Endothelial cell (in vitro differentiated cells): Measurements from ENCODE around the gene GFAP. TPM values are rescaled to one million over a fixed set of nuclear protein-coding genes. Genes with fewer than 3 reads are reported as not detected.
A peak's percentile ranks its signal among the peaks of the same experiment; 100 is the strongest.

Source experiments
- DNase-seq: peaks from one replicate; pipeline ENCODE4 v3.0.0; 2021; ENCODE audit warnings: low spot score
- H3K27ac Mint-ChIP-seq: one replicate; pipeline ENCODE4 v1.8.0; 2021; ENCODE audit warnings: mixed read lengths, inconsistent platforms; ENCODE audit not compliant: unreplicated experiment
- H3K27me3 Mint-ChIP-seq: one replicate; pipeline ENCODE4 v1.8.0; 2021; ENCODE audit warnings: mild to moderate bottlenecking, moderate library complexity, mixed read lengths, inconsistent platforms; ENCODE audit not compliant: unreplicated experiment
- H3K36me3 Mint-ChIP-seq: one replicate; pipeline ENCODE4 v1.8.0; 2021; ENCODE audit warnings: mild to moderate bottlenecking, low read depth, mixed read lengths, inconsistent platforms; ENCODE audit not compliant: unreplicated experiment
- H3K4me1 Mint-ChIP-seq: one replicate; pipeline ENCODE4 v1.8.0; 2021; ENCODE audit warnings: mild to moderate bottlenecking, mixed read lengths, inconsistent platforms; ENCODE audit not compliant: unreplicated experiment
- H3K4me3 Mint-ChIP-seq: one replicate; pipeline ENCODE4 v1.8.0; 2021; ENCODE audit warnings: mild to moderate bottlenecking, mixed read lengths, inconsistent platforms; ENCODE audit not compliant: unreplicated experiment
- H3K9me3 Mint-ChIP-seq: one replicate; pipeline ENCODE4 v1.8.0; 2021; ENCODE audit warnings: mixed read lengths, inconsistent platforms; ENCODE audit not compliant: unreplicated experiment
- CTCF ChIP-seq: fragments of 200-600 bp; sonication (generic); IDR thresholded peaks from one replicate; pipeline ENCODE4 v1.5.0; 2021; ENCODE audit warnings: antibody characterized with exemption; ENCODE audit not compliant: unreplicated experiment
- total RNA-seq: library from RNA; stranded (reverse); fragmentation: NEBNext Ultra II Directional; extraction: Animal tissue kit (Norgen Biotek cat#: 25700); gene quantifications from one replicate; pipeline ENCODE4 v1.2.1, GENCODE V29; 2021; ENCODE audit not compliant: unreplicated experiment

The GFAP gene
- total RNA-seq, 1 donor from 2014 or later, result not detected

GRCh38 chr17:44901411-44901921 lies 13.8 kb downstream of the GFAP start:
- no peak for TF ChIP-seq CTCF
- peak overlapping the region; percentile 17 for H3K27ac Mint-ChIP-seq
- H3K4me3 Mint-ChIP-seq, result no peak overlapping the region
- no peaks in the 10 kb centered on the region for H3K36me3 Mint-ChIP-seq
- H3K27me3 Mint-ChIP-seq, result peaks cover 7% of the 10 kb centered on the region
- no peaks in the 10 kb centered on the region for H3K9me3 Mint-ChIP-seq
- H3K4me1 Mint-ChIP-seq, result peaks cover 32% of the 10 kb centered on the region
- DNase-seq, result no peak

- no peaks in the 10 kb centered on the region for H3K9me3 Mint-ChIP-seq
- H3K36me3 Mint-ChIP-seq, result no peaks in the 10 kb centered on the region
- H3K27me3 Mint-ChIP-seq, result peaks cover 7% of the 10 kb centered on the region
- H3K27ac Mint-ChIP-seq, result no peak overlapping the region
- H3K4me1 Mint-ChIP-seq, result peaks cover 26% of the 10 kb centered on the region
- DNase-seq, result no peak
- no peak for TF ChIP-seq CTCF
- H3K4me3 Mint-ChIP-seq, result no peak overlapping the region
These were observed 14.4 kb downstream of the GFAP start for GRCh38 chr17:44900894-44901293.

GRCh38 chr17:44899074-44899782 lies 16.1 kb downstream of the GFAP start, which contains the start of gene EFTUD2:
EFTUD2 (minus strand) TSS chr17:44899445; CDS start chr17:44894521, 4,924 bp downstream.
- TF ChIP-seq CTCF, result no peak
- peak within 1 kb of the TSS; percentile 95 for H3K27ac Mint-ChIP-seq
- H3K4me1 Mint-ChIP-seq, result peaks cover 16% of the 10 kb centered on the region
- no peaks in the 10 kb centered on the region for H3K36me3 Mint-ChIP-seq
- H3K9me3 Mint-ChIP-seq, result no peaks in the 10 kb centered on the region
- H3K4me3 Mint-ChIP-seq, result peak within 1 kb of the TSS; percentile 93
- DNase-seq, result peak; percentile 90
- H3K27me3 Mint-ChIP-seq, result peaks cover 7% of the 10 kb centered on the region

GRCh38 chr17:44898768-44899073 lies 16.6 kb downstream of the GFAP start:
- DNase-seq, result no peak
- Mint-ChIP-seq H3K27me3 (peaks cover 7% of the 10 kb centered on the region), H3K27ac (peak overlapping the region; percentile 95), H3K4me3 (peak overlapping the region; percentile 93), H3K4me1 (peaks cover 16% of the 10 kb centered on the region), H3K9me3 (no peaks in the 10 kb centered on the region), H3K36me3 (no peaks in the 10 kb centered on the region)
- no peak for TF ChIP-seq CTCF

- H3K9me3 Mint-ChIP-seq, result no peaks in the 10 kb centered on the region
- H3K4me1 Mint-ChIP-seq, result peaks cover 6% of the 10 kb centered on the region
- peaks cover 5% of the 10 kb centered on the region for H3K27me3 Mint-ChIP-seq
- no peak overlapping the region for H3K27ac Mint-ChIP-seq
- DNase-seq, result no peak
- peaks cover 8% of the 10 kb centered on the region for H3K36me3 Mint-ChIP-seq
- no peak for TF ChIP-seq CTCF
- no peak overlapping the region for H3K4me3 Mint-ChIP-seq
These were observed 20.7 kb downstream of the GFAP start for GRCh38 chr17:44894642-44895041.
